H9 (cell line): Measurements from ENCODE around the gene THSD7A. TPM values are rescaled to one million over a fixed set of nuclear protein-coding genes. Genes with fewer than 3 reads are reported as not detected.

Experiments used
- DNase-seq: peaks from one replicate; pipeline ENCODE4 v3.0.0-alpha.2; 2017
- H2AFZ ChIP-seq: one replicate; pipeline ENCODE4 v1.6.1; 2013; ENCODE audit warnings: mild to moderate bottlenecking, low read length, control low read depth, moderate library complexity
- H2AK5ac ChIP-seq: 2 replicates; pipeline ENCODE4 v1.6.1; 2013; ENCODE audit warnings: low read length, control low read depth, mixed read lengths; ENCODE audit not compliant: insufficient read length
- H2BK120ac ChIP-seq: one replicate; pipeline ENCODE4 v1.6.1; 2013; ENCODE audit warnings: low read depth, mild to moderate bottlenecking, low read length, control low read depth, inconsistent platforms; ENCODE audit not compliant: poor library complexity, severe bottlenecking
- H2BK12ac ChIP-seq: 2 replicates; pipeline ENCODE4 v1.6.1; 2013; ENCODE audit warnings: low read length, control low read depth, mixed read lengths, low read depth; ENCODE audit not compliant: insufficient read length
- H2BK15ac ChIP-seq: 2 replicates; pipeline ENCODE4 v1.6.1; 2013; ENCODE audit warnings: low read depth, low read length, control low read depth
- H2BK20ac ChIP-seq: one replicate; pipeline ENCODE4 v1.6.1; 2013; ENCODE audit warnings: low read depth, mild to moderate bottlenecking, low read length, control low read depth, inconsistent platforms; ENCODE audit not compliant: poor library complexity, severe bottlenecking
- H2BK5ac ChIP-seq: 2 replicates; pipeline ENCODE4 v1.6.1; 2013; ENCODE audit warnings: low read length, control low read depth, mixed read lengths; ENCODE audit not compliant: insufficient read length
- H3K14ac ChIP-seq: 2 replicates; pipeline ENCODE4 v1.6.1; 2013; ENCODE audit warnings: low read length, control low read depth; ENCODE audit not compliant: insufficient read depth
- H3K18ac ChIP-seq: 2 replicates; pipeline ENCODE4 v1.6.1; 2013; ENCODE audit warnings: low read depth, mild to moderate bottlenecking, mixed read lengths, low read length, control low read depth; ENCODE audit not compliant: insufficient read length
- H3K23ac ChIP-seq: 2 replicates; pipeline ENCODE4 v1.6.1; 2013; ENCODE audit warnings: low read length, control low read depth, mixed read lengths, low read depth; ENCODE audit not compliant: insufficient read length
- H3K23me2 ChIP-seq: 2 replicates; pipeline ENCODE4 v1.6.1; 2013; ENCODE audit warnings: low read depth, mild to moderate bottlenecking, mixed read lengths, low read length, control low read depth; ENCODE audit not compliant: insufficient read length, poor library complexity, severe bottlenecking
- H3K27ac ChIP-seq: 2 replicates; pipeline ENCODE4 v1.5.1; 2013; ENCODE audit warnings: low read length, control low read depth, mixed read lengths, low read depth; ENCODE audit not compliant: insufficient read length
- H3K27me3 ChIP-seq: 2 replicates; pipeline ENCODE4 v1.6.1; 2013; ENCODE audit warnings: low read length, control low read depth, inconsistent platforms; ENCODE audit not compliant: insufficient read depth
- H3K4ac ChIP-seq: 2 replicates; pipeline ENCODE4 v1.6.1; 2013; ENCODE audit warnings: low read depth, mild to moderate bottlenecking, control low read depth, inconsistent platforms, low read length, moderate library complexity
- H3K4me1 ChIP-seq: 2 replicates; pipeline ENCODE4 v1.6.1; 2013; ENCODE audit warnings: low read length, control low read depth, inconsistent platforms; ENCODE audit not compliant: insufficient read depth
- H3K4me2 ChIP-seq: 2 replicates; pipeline ENCODE4 v1.6.1; 2013; ENCODE audit warnings: low read length, control low read depth, mixed read lengths; ENCODE audit not compliant: insufficient read length, insufficient read depth
- H3K56ac ChIP-seq: 2 replicates; pipeline ENCODE4 v1.6.1; 2013; ENCODE audit warnings: low read depth, mild to moderate bottlenecking, mixed read lengths, low read length, control low read depth; ENCODE audit not compliant: insufficient read length
- H3K79me1 ChIP-seq: 2 replicates; pipeline ENCODE4 v1.6.1; 2013; ENCODE audit warnings: low read depth, mild to moderate bottlenecking, moderate library complexity, low read length, control low read depth, inconsistent platforms; ENCODE audit not compliant: insufficient read depth, poor library complexity, severe bottlenecking
- H3K79me2 ChIP-seq: 2 replicates; pipeline ENCODE4 v1.6.1; 2013; ENCODE audit warnings: low read length, control low read depth, inconsistent platforms; ENCODE audit not compliant: insufficient read depth
- H3K9ac ChIP-seq: 2 replicates; pipeline ENCODE4 v1.6.1; 2013; ENCODE audit warnings: low read length, control low read depth, mixed read lengths; ENCODE audit not compliant: insufficient read length; ENCODE audit errors: extremely low read depth
- H3K9me3 ChIP-seq: one replicate; pipeline ENCODE4 v1.6.1; 2013; ENCODE audit warnings: low read depth, low read length, inconsistent platforms; ENCODE audit not compliant: control insufficient read depth
- H3T11ph ChIP-seq: one replicate; pipeline ENCODE4 v1.6.1; 2013; ENCODE audit warnings: mild to moderate bottlenecking, low read length, control low read depth, inconsistent platforms
- H4K20me1 ChIP-seq: one replicate; pipeline ENCODE4 v1.6.1; 2013; ENCODE audit not compliant: control insufficient read depth, insufficient read length, insufficient read depth
- H4K5ac ChIP-seq: 2 replicates; pipeline ENCODE4 v1.6.1; 2013; ENCODE audit warnings: low read depth, mild to moderate bottlenecking, mixed read lengths, low read length, control low read depth; ENCODE audit not compliant: insufficient read length
- H4K8ac ChIP-seq: replicated peaks from 2 replicates; pipeline ENCODE4 v1.6.1; 2013; ENCODE audit warnings: low read length, control low read depth, mixed read lengths, low read depth; ENCODE audit not compliant: insufficient read length
- H4K91ac ChIP-seq: 2 replicates; pipeline ENCODE4 v1.6.1; 2013; ENCODE audit warnings: low read depth, mild to moderate bottlenecking, moderate library complexity, mixed read lengths, low read length, control low read depth; ENCODE audit not compliant: insufficient read length
- H3K27ac Mint-ChIP-seq, 3 experiments: 2 replicates in 2 of 3; 3 replicates in 1 of 3; pipeline ENCODE4 v1.8.0; 2020 to 2021; ENCODE audit warnings: mixed read lengths in 3 of 3, mild to moderate bottlenecking in 1 of 3, moderate library complexity in 1 of 3
- H3K27me3 Mint-ChIP-seq: 2 replicates; pipeline ENCODE4 v1.8.0; 2021; ENCODE audit warnings: low read depth, mild to moderate bottlenecking, moderate library complexity, mixed read lengths
- H3K36me3 Mint-ChIP-seq, 3 experiments: 2 replicates in 2 of 3; 3 replicates in 1 of 3; pipeline ENCODE4 v1.8.0; 2020 to 2021; ENCODE audit warnings: low read depth in 3 of 3, mixed read lengths in 3 of 3; ENCODE audit not compliant: insufficient read depth in 1 of 3
- H3K4me1 Mint-ChIP-seq, 2 experiments: 2 replicates each; pipeline ENCODE4 v1.8.0; 2020; ENCODE audit warnings: mixed read lengths in 2 of 2
- H3K4me3 Mint-ChIP-seq, 2 experiments: 2 replicates in 1 of 2; 3 replicates in 1 of 2; pipeline ENCODE4 v1.8.0; 2020 to 2021; ENCODE audit warnings: mild to moderate bottlenecking in 2 of 2, mixed read lengths in 2 of 2, moderate library complexity in 1 of 2
- H3K9me3 Mint-ChIP-seq, 2 experiments: 2 replicates in 1 of 2; 3 replicates in 1 of 2; pipeline ENCODE4 v1.8.0; 2020; ENCODE audit warnings: mild to moderate bottlenecking in 2 of 2, mixed read lengths in 2 of 2, moderate library complexity in 1 of 2
- CTCF ChIP-seq: fragments of 200-600 bp; sonication (generic); conservative IDR thresholded peaks from 3 replicates; pipeline ENCODE4 v1.8.0; 2021; ENCODE audit warnings: antibody characterized with exemption, mild to moderate bottlenecking
- total RNA-seq: library from RNA; stranded (reverse); gene quantifications from 2 replicates; pipeline ENCODE4 v1.2.1, GENCODE V29; 2021

Gene THSD7A
- total RNA-seq, 1 experiment from 2014 or later, result 0.42 TPM

- Histone ChIP-seq H2BK20ac (no peak overlapping the region), H3K79me1 (no peaks in the 10 kb centered on the region), H2BK12ac (no peak overlapping the region), H4K8ac (no peak overlapping the region), H3K27me3 (no peaks in the 10 kb centered on the region; the same call in 1 of the 2 replicates), H4K5ac (no peak overlapping the region), H3K9me3 (no peaks in the 10 kb centered on the region), H3K14ac (no peak overlapping the region), H2BK5ac (no peak overlapping the region), H3K4me2 (no peak overlapping the region), H3K23me2 (peaks cover 15% of the 10 kb centered on the region), H2AK5ac (no peak overlapping the region), H4K91ac (no peak overlapping the region), H2BK15ac (no peak overlapping the region), H3K27ac (no peak overlapping the region), H3K4me1 (no peaks in the 10 kb centered on the region), H4K20me1 (no peaks in the 10 kb centered on the region), H3K18ac (no peak overlapping the region), H3T11ph (no peak overlapping the region), H2BK120ac (no peak overlapping the region), H3K9ac (no peak overlapping the region), H3K23ac (no peak overlapping the region), H3K4ac (no peak overlapping the region), H3K56ac (no peak overlapping the region), H2AFZ (no peak overlapping the region), H3K79me2 (no peaks in the 10 kb centered on the region)
- peak; percentile 75 for TF ChIP-seq CTCF
- Mint-ChIP-seq H3K27ac (no peak overlapping the region), H3K4me3 (no peak overlapping the region), H3K27me3 (peaks cover 16% of the 10 kb centered on the region), H3K9me3 (peaks cover 0 to 10% of the 10 kb centered on the region in 2 experiments; a peak in 1 of 5 replicates), H3K36me3 (peaks cover 0 to 15% (median 0%) of the 10 kb centered on the region in 3 experiments; a peak in 4 of 7 replicates), H3K4me1 (peaks cover 19 to 22% of the 10 kb centered on the region in 2 experiments)
- no peak for DNase-seq
Observed at GRCh38 chr7:11835260-11835659, 3.3 kb upstream of the THSD7A start.
